GM18873 (cell line): ENCODE results near the gene SARNP.
"Not testable (repeated sequence)": the region's sequence is repeated elsewhere in the genome, so short reads cannot be mapped to it uniquely, and the experiment has no call there.

Experiments
- ATAC-seq: cut with Tn5 transposase; IDR thresholded peaks from one replicate; pipeline ENCODE4 v1.9.1; 2021; ENCODE audit warnings: mild to moderate bottlenecking, moderate library complexity, moderate number of reproducible peaks; ENCODE audit not compliant: unreplicated experiment, low FRiP score

SARNP gene

GRCh38 chr12:55840581-55841351 is 23.2 kb upstream of the SARNP start:
- ATAC-seq: no peak

- ATAC-seq: no peak
Observed at GRCh38 chr12:55839345-55840140, 22.0 kb upstream of the SARNP start.

GRCh38 chr12:55838361-55838760 is 20.8 kb upstream of the SARNP start:
- no peak for ATAC-seq

- not testable (repeated sequence) for ATAC-seq
Observed at GRCh38 chr12:55834400-55834799, 16.9 kb upstream of the SARNP start.

GRCh38 chr12:55833056-55833455 is 15.5 kb upstream of the SARNP start:
- ATAC-seq: no peak

- no peak for ATAC-seq
Observed at GRCh38 chr12:55831447-55831815, 13.9 kb upstream of the SARNP start.

- ATAC-seq: no peak
Observed at GRCh38 chr12:55830601-55831446, 13.3 kb upstream of the SARNP start.

GRCh38 chr12:55829967-55830600 is 12.6 kb upstream of the SARNP start:
- peak; percentile 1 for ATAC-seq

- no peak for ATAC-seq
Observed at GRCh38 chr12:55828357-55828756, 10.8 kb upstream of the SARNP start.

GRCh38 chr12:55827806-55828205 is 10.3 kb upstream of the SARNP start:
- no peak for ATAC-seq

GRCh38 chr12:55824726-55825125 is 7.2 kb upstream of the SARNP start:
- ATAC-seq: no peak

GRCh38 chr12:55823419-55823818 is 5.9 kb upstream of the SARNP start:
- no peak for ATAC-seq

- ATAC-seq: no peak
Observed at GRCh38 chr12:55822228-55822627, 4.7 kb upstream of the SARNP start.

- no peak for ATAC-seq
Observed at GRCh38 chr12:55820679-55821078, 3.2 kb upstream of the SARNP start.

GRCh38 chr12:55818886-55819285 is 1.4 kb upstream of the SARNP start:
- ATAC-seq: no peak

- peak; percentile 0 for ATAC-seq
Observed at GRCh38 chr12:55818140-55818728, 710 bp upstream of the SARNP start.

GRCh38 chr12:55816881-55817344 is 611 bp downstream of the SARNP start:
- ATAC-seq: no peak

GRCh38 chr12:55815473-55815872 is 2.1 kb downstream of the SARNP start:
- ATAC-seq: no peak

- ATAC-seq: no peak
Observed at GRCh38 chr12:55814257-55814656, 3.3 kb downstream of the SARNP start.

- no peak for ATAC-seq
Observed at GRCh38 chr12:55812088-55812487, 5.4 kb downstream of the SARNP start.
